Mammary microvascular endothelial cell (primary cell): ENCODE results near the gene LFNG. TPM values are rescaled to one million over a fixed set of nuclear protein-coding genes. Genes with fewer than 3 reads are reported as not detected.

Experiments
- total RNA-seq: library from RNA; depleted of rRNA; stranded (reverse); fragments of >200 nt; gene quantifications from 2 replicates; pipeline ENCODE4 v1.2.3, GENCODE V29; 2015

LFNG gene
- 4.5 and 7.3 TPM in 2 replicates for total RNA-seq

GRCh38 chr7:2519119-2519930, at the start of gene LFNG:
Gene LFNG (plus strand): TSS chr7:2519774. CDS start chr7:2519862, 88 bp downstream.

GRCh38 chr7:2476298-2476697, 43.3 kb upstream of the LFNG start, which contains the start of gene GRIFIN:
Gene GRIFIN (minus strand): TSS chr7:2476398. CDS start chr7:2476383, 15 bp downstream.

GRCh38 chr7:2555121-2556052, 35.8 kb downstream of the LFNG start, which contains the start of gene BRAT1:
Gene BRAT1 (minus strand): TSS chr7:2555524. CDS start chr7:2554431, 1,093 bp downstream.

GRCh38 chr7:2558629-2559282, 39.2 kb downstream of the LFNG start, which contains the start of gene IQCE:
Gene IQCE (plus strand): TSS chr7:2558979. CDS start chr7:2559182, 203 bp downstream.

Other genes starting within 250 kb of the LFNG start
- 33.7 and 34.2 TPM in 2 replicates for gene SNX8, start 205.3 kb upstream of the LFNG start, total RNA-seq
- gene EIF3B, start 164.9 kb upstream of the LFNG start, total RNA-seq = 197 and 200 TPM in 2 replicates
- 16.8 and 17.0 TPM in 2 replicates for gene CHST12, start 116.2 kb upstream of the LFNG start, total RNA-seq
- not detected in 2 replicates for gene GRIFIN, start 43.4 kb upstream of the LFNG start, total RNA-seq
- 39.9 and 41.0 TPM in 2 replicates for gene BRAT1, start 35.8 kb downstream of the LFNG start, total RNA-seq
- 12.0 and 26.0 TPM in 2 replicates for gene IQCE, start 39.2 kb downstream of the LFNG start, total RNA-seq
- 94.6 and 105 TPM in 2 replicates for gene TTYH3, start 112.2 kb downstream of the LFNG start, total RNA-seq
- not detected in 2 replicates for gene AMZ1, start 168.4 kb downstream of the LFNG start, total RNA-seq